NT2/D1 (cell line): Measurements from ENCODE around the gene FZD7.

Experiments
- SUZ12 ChIP-seq: IDR thresholded peaks from 2 replicates; pipeline ENCODE4 v1.6.1; 2011; ENCODE audit not compliant: insufficient read length, insufficient read depth; ENCODE audit errors: extremely low read depth
- YY1 ChIP-seq: IDR thresholded peaks from 2 replicates; pipeline ENCODE4 v1.6.1; 2011; ENCODE audit not compliant: insufficient read length, insufficient read depth
- ZNF274 ChIP-seq: IDR thresholded peaks from 2 replicates; pipeline ENCODE4 v1.6.1; 2011; ENCODE audit warnings: mild to moderate bottlenecking, low read depth, low read length

DNA sequence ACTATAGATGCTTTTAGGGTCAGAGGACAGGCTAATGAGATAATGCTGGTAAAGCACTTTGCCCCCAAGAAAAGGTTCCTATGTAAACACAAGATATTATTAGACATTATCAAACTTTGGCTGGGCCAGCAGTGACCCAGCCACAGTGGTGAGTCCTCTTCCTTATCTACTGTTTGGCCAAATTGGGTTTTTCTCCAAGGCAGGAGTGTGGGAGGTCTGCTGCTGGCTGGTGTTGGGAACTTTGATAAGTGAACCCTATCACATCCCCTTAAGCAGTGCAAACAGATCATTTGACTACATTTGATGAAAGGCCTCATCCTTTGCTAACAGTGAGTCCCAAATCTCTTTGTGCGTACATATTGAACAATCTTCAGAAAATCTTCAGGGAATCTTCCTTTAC lies 16.2 kb downstream of the FZD7 start:
- TF ChIP-seq ZNF274 (no peak), YY1 (no peak), SUZ12 (no peak)
